Measurements from ENCODE around the gene NTN3.

NTN3 gene

GRCh38 chr16:2485811-2486507, 14.9 kb downstream of the NTN3 start:
- Histone ChIP-seq H3K36me3 (ENCODE audit: control insufficient read depth, insufficient read depth, low read length) (no peaks in the 10 kb centered on the region; the same call in 1 of the 2 replicates), H3K27me3 (replicated peaks; ENCODE audit: control insufficient read depth, insufficient read depth, low read length) (no peaks in the 10 kb centered on the region), H3K4me3 (replicated peaks; ENCODE audit: low read depth, low read length) (no peak overlapping the region)
- no peak for TF ChIP-seq CTCF (IDR thresholded peaks at IDR 0.05; ENCODE audit: insufficient read depth, low read length, poor library complexity, severe bottlenecking)
- no peak for DNase-seq (ENCODE audit: extremely low read depth, insufficient read length)

- no peaks in the 10 kb centered on the region; the same call in 1 of the 2 replicates for H3K36me3 ChIP-seq (ENCODE audit: control insufficient read depth, insufficient read depth, low read length)
- H3K4me3 ChIP-seq (replicated peaks; ENCODE audit: low read depth, low read length): peak overlapping the region; percentile 31
- no peaks in the 10 kb centered on the region for H3K27me3 ChIP-seq (replicated peaks; ENCODE audit: control insufficient read depth, insufficient read depth, low read length)
- peak; percentile 53 for DNase-seq (ENCODE audit: extremely low read depth, insufficient read length)
- TF ChIP-seq CTCF (IDR thresholded peaks at IDR 0.05; ENCODE audit: insufficient read depth, low read length, poor library complexity, severe bottlenecking): peak; percentile 50
Measured at GRCh38 chr16:2486645-2487516, 15.8 kb downstream of the NTN3 start.

DNA sequence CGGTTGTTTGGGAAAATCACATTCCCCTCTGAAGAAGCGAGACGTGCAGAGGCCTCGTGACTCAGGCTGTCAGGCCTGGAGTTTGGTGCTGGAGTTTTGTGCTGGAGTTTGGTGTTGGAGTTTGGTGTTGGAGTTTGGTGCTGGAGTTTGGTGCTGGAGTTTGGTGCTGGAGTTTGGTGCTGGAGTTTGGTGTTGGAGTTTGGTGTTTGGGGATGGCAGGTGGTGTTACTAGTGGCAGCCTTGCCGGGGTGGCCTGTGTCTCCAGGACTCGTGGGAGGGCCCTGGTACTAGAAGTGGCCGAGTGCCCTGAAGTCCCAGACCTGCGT, 16.4 kb downstream of the NTN3 start:
- no peak for TF ChIP-seq CTCF (IDR thresholded peaks at IDR 0.05; ENCODE audit: insufficient read depth, low read length, poor library complexity, severe bottlenecking)
- H3K27me3 ChIP-seq (replicated peaks; ENCODE audit: control insufficient read depth, insufficient read depth, low read length): no peaks in the 10 kb centered on the region
- no peaks in the 10 kb centered on the region; the same call in 1 of the 2 replicates for H3K36me3 ChIP-seq (ENCODE audit: control insufficient read depth, insufficient read depth, low read length)
- no peak for DNase-seq (ENCODE audit: extremely low read depth, insufficient read length)
- no peak overlapping the region for H3K4me3 ChIP-seq (replicated peaks; ENCODE audit: low read depth, low read length)

DNA sequence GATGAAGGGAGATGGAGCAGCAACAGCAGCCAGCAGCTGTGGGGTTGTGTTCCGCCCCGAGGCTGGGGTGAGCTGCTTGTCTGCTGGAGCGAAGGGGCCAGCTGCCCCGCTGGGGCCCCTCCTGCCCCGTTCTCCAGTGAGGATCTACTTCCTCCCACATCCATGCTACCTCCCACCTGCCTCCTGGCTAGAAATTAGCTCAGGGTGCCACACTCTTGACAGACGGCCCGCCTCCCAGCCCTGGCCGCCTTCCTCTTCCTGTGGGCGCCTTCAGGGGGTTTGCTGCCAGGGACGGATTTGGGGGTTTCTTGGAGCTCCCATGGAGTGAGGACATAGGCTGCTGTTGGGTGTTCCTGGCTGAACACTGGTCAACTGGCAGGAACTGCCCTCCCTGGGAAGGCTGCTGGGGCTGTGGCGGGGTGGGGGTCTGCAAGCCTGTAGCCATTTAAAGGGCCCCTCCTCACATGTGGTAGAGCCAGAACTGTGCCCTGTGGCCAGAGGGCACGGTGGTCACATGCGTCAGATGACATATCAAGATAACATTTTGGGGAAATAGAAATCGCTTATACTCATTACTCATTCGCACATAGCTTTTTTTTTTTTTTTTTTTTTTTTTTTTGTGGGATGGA, 16.9 kb downstream of the NTN3 start:
- Histone ChIP-seq H3K27me3 (replicated peaks; ENCODE audit: control insufficient read depth, insufficient read depth, low read length) (no peaks in the 10 kb centered on the region), H3K4me3 (replicated peaks; ENCODE audit: low read depth, low read length) (no peak overlapping the region), H3K36me3 (ENCODE audit: control insufficient read depth, insufficient read depth, low read length) (no peaks in the 10 kb centered on the region; the same call in 1 of the 2 replicates)
- TF ChIP-seq CTCF (IDR thresholded peaks at IDR 0.05; ENCODE audit: insufficient read depth, low read length, poor library complexity, severe bottlenecking): no peak
- no peak for DNase-seq (ENCODE audit: extremely low read depth, insufficient read length)

GRCh38 chr16:2489581-2489980, 18.5 kb downstream of the NTN3 start:
- no peak overlapping the region for H3K4me3 ChIP-seq (replicated peaks; ENCODE audit: low read depth, low read length)
- no peak for TF ChIP-seq CTCF (IDR thresholded peaks at IDR 0.05; ENCODE audit: insufficient read depth, low read length, poor library complexity, severe bottlenecking)
- H3K27me3 ChIP-seq (replicated peaks; ENCODE audit: control insufficient read depth, insufficient read depth, low read length): no peaks in the 10 kb centered on the region
- no peak for DNase-seq (ENCODE audit: extremely low read depth, insufficient read length)
- no peaks in the 10 kb centered on the region; the same call in 1 of the 2 replicates for H3K36me3 ChIP-seq (ENCODE audit: control insufficient read depth, insufficient read depth, low read length)

All from GM06990 (cell line).